ENCODE data around the gene APCDD1.

DNA sequence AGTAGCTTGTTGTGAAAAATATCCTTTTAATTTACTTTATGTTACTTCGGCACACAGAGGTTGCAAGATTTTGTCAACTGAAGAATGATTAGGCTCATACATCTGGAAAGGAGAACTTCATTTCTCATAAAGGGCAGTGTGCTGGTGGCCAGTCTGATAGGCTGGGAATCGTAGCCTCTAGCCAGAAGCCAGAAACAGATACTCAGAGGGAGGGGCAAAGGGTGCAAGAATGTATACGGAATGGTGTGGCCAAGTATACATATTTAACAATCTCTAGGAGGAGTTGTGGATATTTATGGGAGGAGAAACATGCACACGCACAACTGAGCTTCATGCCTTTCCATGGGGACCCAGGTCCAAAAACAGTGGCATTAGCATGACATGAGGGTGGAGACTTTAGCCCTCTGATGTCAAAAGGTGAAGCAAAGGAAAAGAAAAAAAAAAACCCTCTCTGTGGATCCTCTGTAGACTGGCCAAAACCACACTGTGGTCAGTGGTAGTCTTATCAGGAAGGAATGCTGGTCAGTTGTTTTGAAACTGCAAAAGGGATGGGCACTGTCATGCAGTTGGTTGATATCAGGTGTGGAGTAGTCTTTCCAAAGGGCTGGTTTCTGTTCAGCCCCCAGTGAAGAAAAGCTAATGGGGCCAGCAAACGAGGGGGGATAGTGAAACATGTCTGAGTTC, 34.9 kb upstream of the APCDD1 start:
- no peak for TF ChIP-seq ZNF70 (CRISPR knock-in tag; IDR thresholded peaks at IDR 0.05)
- TF ChIP-seq, protein P1, sequence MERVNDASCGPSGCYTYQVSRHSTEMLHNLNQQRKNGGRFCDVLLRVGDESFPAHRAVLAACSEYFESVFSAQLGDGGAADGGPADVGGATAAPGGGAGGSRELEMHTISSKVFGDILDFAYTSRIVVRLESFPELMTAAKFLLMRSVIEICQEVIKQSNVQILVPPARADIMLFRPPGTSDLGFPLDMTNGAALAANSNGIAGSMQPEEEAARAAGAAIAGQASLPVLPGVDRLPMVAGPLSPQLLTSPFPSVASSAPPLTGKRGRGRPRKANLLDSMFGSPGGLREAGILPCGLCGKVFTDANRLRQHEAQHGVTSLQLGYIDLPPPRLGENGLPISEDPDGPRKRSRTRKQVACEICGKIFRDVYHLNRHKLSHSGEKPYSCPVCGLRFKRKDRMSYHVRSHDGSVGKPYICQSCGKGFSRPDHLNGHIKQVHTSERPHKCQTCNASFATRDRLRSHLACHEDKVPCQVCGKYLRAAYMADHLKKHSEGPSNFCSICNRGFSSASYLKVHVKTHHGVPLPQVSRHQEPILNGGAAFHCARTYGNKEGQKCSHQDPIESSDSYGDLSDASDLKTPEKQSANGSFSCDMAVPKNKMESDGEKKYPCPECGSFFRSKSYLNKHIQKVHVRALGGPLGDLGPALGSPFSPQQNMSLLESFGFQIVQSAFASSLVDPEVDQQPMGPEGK (CRISPR knock-in tag; IDR thresholded peaks at IDR 0.05; ENCODE audit: borderline replicate concordance), result no peak
- TF ChIP-seq, protein P2, sequence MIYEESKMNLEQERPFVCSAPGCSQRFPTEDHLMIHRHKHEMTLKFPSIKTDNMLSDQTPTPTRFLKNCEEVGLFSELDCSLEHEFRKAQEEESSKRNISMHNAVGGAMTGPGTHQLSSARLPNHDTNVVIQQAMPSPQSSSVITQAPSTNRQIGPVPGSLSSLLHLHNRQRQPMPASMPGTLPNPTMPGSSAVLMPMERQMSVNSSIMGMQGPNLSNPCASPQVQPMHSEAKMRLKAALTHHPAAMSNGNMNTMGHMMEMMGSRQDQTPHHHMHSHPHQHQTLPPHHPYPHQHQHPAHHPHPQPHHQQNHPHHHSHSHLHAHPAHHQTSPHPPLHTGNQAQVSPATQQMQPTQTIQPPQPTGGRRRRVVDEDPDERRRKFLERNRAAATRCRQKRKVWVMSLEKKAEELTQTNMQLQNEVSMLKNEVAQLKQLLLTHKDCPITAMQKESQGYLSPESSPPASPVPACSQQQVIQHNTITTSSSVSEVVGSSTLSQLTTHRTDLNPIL (CRISPR knock-in tag; IDR thresholded peaks at IDR 0.05; ENCODE audit: low read depth), result no peak
- TF ChIP-seq ISL1 (CRISPR knock-in tag; IDR thresholded peaks at IDR 0.05), result no peak
- TF ChIP-seq SNAI2 (CRISPR knock-in tag; IDR thresholded peaks at IDR 0.05), result no peak
- TF ChIP-seq ARNTL (CRISPR knock-in tag; IDR thresholded peaks at IDR 0.05; ENCODE audit: borderline replicate concordance, low read depth), result no peak
- TF ChIP-seq RARB (CRISPR knock-in tag; IDR thresholded peaks at IDR 0.05), result no peak
- TF ChIP-seq, protein P3, sequence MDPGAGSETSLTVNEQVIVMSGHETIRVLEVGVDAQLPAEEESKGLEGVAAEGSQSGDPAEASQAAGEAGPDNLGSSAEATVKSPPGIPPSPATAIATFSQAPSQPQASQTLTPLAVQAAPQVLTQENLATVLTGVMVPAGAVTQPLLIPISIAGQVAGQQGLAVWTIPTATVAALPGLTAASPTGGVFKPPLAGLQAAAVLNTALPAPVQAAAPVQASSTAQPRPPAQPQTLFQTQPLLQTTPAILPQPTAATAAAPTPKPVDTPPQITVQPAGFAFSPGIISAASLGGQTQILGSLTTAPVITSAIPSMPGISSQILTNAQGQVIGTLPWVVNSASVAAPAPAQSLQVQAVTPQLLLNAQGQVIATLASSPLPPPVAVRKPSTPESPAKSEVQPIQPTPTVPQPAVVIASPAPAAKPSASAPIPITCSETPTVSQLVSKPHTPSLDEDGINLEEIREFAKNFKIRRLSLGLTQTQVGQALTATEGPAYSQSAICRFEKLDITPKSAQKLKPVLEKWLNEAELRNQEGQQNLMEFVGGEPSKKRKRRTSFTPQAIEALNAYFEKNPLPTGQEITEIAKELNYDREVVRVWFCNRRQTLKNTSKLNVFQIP (CRISPR knock-in tag; IDR thresholded peaks at IDR 0.05; ENCODE audit: borderline replicate concordance, low read depth), result no peak
- TF ChIP-seq ZNF8 (CRISPR knock-in tag; IDR thresholded peaks at IDR 0.05), result no peak
- no peak for TF ChIP-seq ZC3H10 (CRISPR knock-in tag; IDR thresholded peaks at IDR 0.05)

Measured in SK-N-SH treated with all-trans-retinoic acid at 6 μM for 48 hours (cell line).